H9 (cell line): ENCODE data around the gene OR52A5. TPM values are rescaled to one million over a fixed set of nuclear protein-coding genes. Genes with fewer than 3 reads are reported as not detected.

Experiments used
- DNase-seq: peaks from one replicate; pipeline ENCODE4 v3.0.0-alpha.2; 2017
- H2AFZ ChIP-seq: one replicate; pipeline ENCODE4 v1.6.1; 2013; ENCODE audit warnings: mild to moderate bottlenecking, low read length, control low read depth, moderate library complexity
- H2AK5ac ChIP-seq: 2 replicates; pipeline ENCODE4 v1.6.1; 2013; ENCODE audit warnings: low read length, control low read depth, mixed read lengths; ENCODE audit not compliant: insufficient read length
- H2BK120ac ChIP-seq: one replicate; pipeline ENCODE4 v1.6.1; 2013; ENCODE audit warnings: low read depth, mild to moderate bottlenecking, low read length, control low read depth, inconsistent platforms; ENCODE audit not compliant: poor library complexity, severe bottlenecking
- H2BK12ac ChIP-seq: 2 replicates; pipeline ENCODE4 v1.6.1; 2013; ENCODE audit warnings: low read length, control low read depth, mixed read lengths, low read depth; ENCODE audit not compliant: insufficient read length
- H2BK15ac ChIP-seq: 2 replicates; pipeline ENCODE4 v1.6.1; 2013; ENCODE audit warnings: low read depth, low read length, control low read depth
- H2BK20ac ChIP-seq: one replicate; pipeline ENCODE4 v1.6.1; 2013; ENCODE audit warnings: low read depth, mild to moderate bottlenecking, low read length, control low read depth, inconsistent platforms; ENCODE audit not compliant: poor library complexity, severe bottlenecking
- H2BK5ac ChIP-seq: 2 replicates; pipeline ENCODE4 v1.6.1; 2013; ENCODE audit warnings: low read length, control low read depth, mixed read lengths; ENCODE audit not compliant: insufficient read length
- H3K14ac ChIP-seq: 2 replicates; pipeline ENCODE4 v1.6.1; 2013; ENCODE audit warnings: low read length, control low read depth; ENCODE audit not compliant: insufficient read depth
- H3K18ac ChIP-seq: 2 replicates; pipeline ENCODE4 v1.6.1; 2013; ENCODE audit warnings: low read depth, mild to moderate bottlenecking, mixed read lengths, low read length, control low read depth; ENCODE audit not compliant: insufficient read length
- H3K23ac ChIP-seq: 2 replicates; pipeline ENCODE4 v1.6.1; 2013; ENCODE audit warnings: low read length, control low read depth, mixed read lengths, low read depth; ENCODE audit not compliant: insufficient read length
- H3K23me2 ChIP-seq: 2 replicates; pipeline ENCODE4 v1.6.1; 2013; ENCODE audit warnings: low read depth, mild to moderate bottlenecking, mixed read lengths, low read length, control low read depth; ENCODE audit not compliant: insufficient read length, poor library complexity, severe bottlenecking
- H3K27ac ChIP-seq: 2 replicates; pipeline ENCODE4 v1.5.1; 2013; ENCODE audit warnings: low read length, control low read depth, mixed read lengths, low read depth; ENCODE audit not compliant: insufficient read length
- H3K27me3 ChIP-seq: 2 replicates; pipeline ENCODE4 v1.6.1; 2013; ENCODE audit warnings: low read length, control low read depth, inconsistent platforms; ENCODE audit not compliant: insufficient read depth
- H3K4ac ChIP-seq: 2 replicates; pipeline ENCODE4 v1.6.1; 2013; ENCODE audit warnings: low read depth, mild to moderate bottlenecking, control low read depth, inconsistent platforms, low read length, moderate library complexity
- H3K4me1 ChIP-seq: 2 replicates; pipeline ENCODE4 v1.6.1; 2013; ENCODE audit warnings: low read length, control low read depth, inconsistent platforms; ENCODE audit not compliant: insufficient read depth
- H3K4me2 ChIP-seq: 2 replicates; pipeline ENCODE4 v1.6.1; 2013; ENCODE audit warnings: low read length, control low read depth, mixed read lengths; ENCODE audit not compliant: insufficient read length, insufficient read depth
- H3K56ac ChIP-seq: 2 replicates; pipeline ENCODE4 v1.6.1; 2013; ENCODE audit warnings: low read depth, mild to moderate bottlenecking, mixed read lengths, low read length, control low read depth; ENCODE audit not compliant: insufficient read length
- H3K79me1 ChIP-seq: 2 replicates; pipeline ENCODE4 v1.6.1; 2013; ENCODE audit warnings: low read depth, mild to moderate bottlenecking, moderate library complexity, low read length, control low read depth, inconsistent platforms; ENCODE audit not compliant: insufficient read depth, poor library complexity, severe bottlenecking
- H3K79me2 ChIP-seq: 2 replicates; pipeline ENCODE4 v1.6.1; 2013; ENCODE audit warnings: low read length, control low read depth, inconsistent platforms; ENCODE audit not compliant: insufficient read depth
- H3K9ac ChIP-seq: 2 replicates; pipeline ENCODE4 v1.6.1; 2013; ENCODE audit warnings: low read length, control low read depth, mixed read lengths; ENCODE audit not compliant: insufficient read length; ENCODE audit errors: extremely low read depth
- H3K9me3 ChIP-seq: one replicate; pipeline ENCODE4 v1.6.1; 2013; ENCODE audit warnings: low read depth, low read length, inconsistent platforms; ENCODE audit not compliant: control insufficient read depth
- H3T11ph ChIP-seq: one replicate; pipeline ENCODE4 v1.6.1; 2013; ENCODE audit warnings: mild to moderate bottlenecking, low read length, control low read depth, inconsistent platforms
- H4K20me1 ChIP-seq: one replicate; pipeline ENCODE4 v1.6.1; 2013; ENCODE audit not compliant: control insufficient read depth, insufficient read length, insufficient read depth
- H4K5ac ChIP-seq: 2 replicates; pipeline ENCODE4 v1.6.1; 2013; ENCODE audit warnings: low read depth, mild to moderate bottlenecking, mixed read lengths, low read length, control low read depth; ENCODE audit not compliant: insufficient read length
- H4K8ac ChIP-seq: replicated peaks from 2 replicates; pipeline ENCODE4 v1.6.1; 2013; ENCODE audit warnings: low read length, control low read depth, mixed read lengths, low read depth; ENCODE audit not compliant: insufficient read length
- H4K91ac ChIP-seq: 2 replicates; pipeline ENCODE4 v1.6.1; 2013; ENCODE audit warnings: low read depth, mild to moderate bottlenecking, moderate library complexity, mixed read lengths, low read length, control low read depth; ENCODE audit not compliant: insufficient read length
- H3K27ac Mint-ChIP-seq, 3 experiments: 2 replicates in 2 of 3; 3 replicates in 1 of 3; pipeline ENCODE4 v1.8.0; 2020 to 2021; ENCODE audit warnings: mixed read lengths in 3 of 3, mild to moderate bottlenecking in 1 of 3, moderate library complexity in 1 of 3
- H3K27me3 Mint-ChIP-seq: 2 replicates; pipeline ENCODE4 v1.8.0; 2021; ENCODE audit warnings: low read depth, mild to moderate bottlenecking, moderate library complexity, mixed read lengths
- H3K36me3 Mint-ChIP-seq, 3 experiments: 2 replicates in 2 of 3; 3 replicates in 1 of 3; pipeline ENCODE4 v1.8.0; 2020 to 2021; ENCODE audit warnings: low read depth in 3 of 3, mixed read lengths in 3 of 3; ENCODE audit not compliant: insufficient read depth in 1 of 3
- H3K4me1 Mint-ChIP-seq, 2 experiments: 2 replicates each; pipeline ENCODE4 v1.8.0; 2020; ENCODE audit warnings: mixed read lengths in 2 of 2
- H3K4me3 Mint-ChIP-seq, 2 experiments: 2 replicates in 1 of 2; 3 replicates in 1 of 2; pipeline ENCODE4 v1.8.0; 2020 to 2021; ENCODE audit warnings: mild to moderate bottlenecking in 2 of 2, mixed read lengths in 2 of 2, moderate library complexity in 1 of 2
- H3K9me3 Mint-ChIP-seq, 2 experiments: 2 replicates in 1 of 2; 3 replicates in 1 of 2; pipeline ENCODE4 v1.8.0; 2020; ENCODE audit warnings: mild to moderate bottlenecking in 2 of 2, mixed read lengths in 2 of 2, moderate library complexity in 1 of 2
- WGBS: extraction: QIAGEN DNeasy Blood & Tissue Kit; methylation state at CpG from one replicate; pipeline ENCODE4 v1.1.7; 2013; ENCODE audit warnings: missing lambda C conversion rate, low lambda C conversion rate, mixed read lengths; ENCODE audit not compliant: insufficient read length; ENCODE audit errors: extremely low coverage; 5-methylcytosine and 5-hydroxymethylcytosine counted together
- total RNA-seq: library from RNA; stranded (reverse); gene quantifications from 2 replicates; pipeline ENCODE4 v1.2.1, GENCODE V29; 2021
- TF ChIP-seq, protein P1 (sequence below): fragments of 200-600 bp; sonication (generic); conservative IDR thresholded peaks from 3 replicates; pipeline ENCODE4 v1.8.0; 2021; ENCODE audit warnings: antibody characterized with exemption, mild to moderate bottlenecking

Gene OR52A5
- total RNA-seq, 1 experiment from 2014 or later = not detected

DNA sequence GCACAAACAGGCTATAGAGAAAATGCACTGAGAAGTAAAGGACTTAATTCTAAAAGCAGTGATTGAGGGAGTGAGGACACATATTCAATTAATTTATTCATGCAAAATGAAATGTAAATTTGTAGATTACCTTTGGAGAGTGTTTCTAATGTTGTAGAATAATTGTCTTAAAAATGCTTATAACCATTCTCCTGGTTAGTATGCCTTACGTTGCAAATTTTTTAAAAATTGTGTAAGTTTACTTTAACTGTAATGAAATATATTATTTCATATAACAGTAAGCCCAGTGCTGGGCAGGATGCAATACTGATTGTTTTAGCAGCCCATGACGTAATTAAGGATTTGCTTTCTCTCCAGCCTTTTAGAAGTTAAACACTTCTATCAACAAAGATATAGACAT lies 42.1 kb downstream of the OR52A5 start:
- Histone ChIP-seq H3K9me3 (no peaks in the 10 kb centered on the region), H2AK5ac (no peak overlapping the region), H4K91ac (no peak overlapping the region), H3K79me2 (no peaks in the 10 kb centered on the region), H3K18ac (no peak overlapping the region), H2BK120ac (no peak overlapping the region), H3K56ac (no peak overlapping the region), H4K20me1 (no peaks in the 10 kb centered on the region), H2BK20ac (no peak overlapping the region), H3K14ac (no peak overlapping the region), H3T11ph (no peak overlapping the region), H2BK15ac (no peak overlapping the region), H3K23ac (no peak overlapping the region), H3K4me2 (no peak overlapping the region), H3K27me3 (no peaks in the 10 kb centered on the region), H3K4ac (no peak overlapping the region), H2AFZ (no peak overlapping the region), H4K8ac (no peak overlapping the region), H3K27ac (no peak overlapping the region), H3K4me1 (no peaks in the 10 kb centered on the region), H3K79me1 (no peaks in the 10 kb centered on the region), H4K5ac (no peak overlapping the region), H3K9ac (no peak overlapping the region), H2BK12ac (no peak overlapping the region), H3K23me2 (no peaks in the 10 kb centered on the region), H2BK5ac (no peak overlapping the region)
- no peak overlapping the region for H3K27ac Mint-ChIP-seq
- H3K36me3 Mint-ChIP-seq = no peaks in the 10 kb centered on the region
- no peaks in the 10 kb centered on the region for H3K9me3 Mint-ChIP-seq
- no CpG with 5 or more reads among the region's 2 CpGs for WGBS
- DNase-seq = no peak
- TF ChIP-seq, protein P1, sequence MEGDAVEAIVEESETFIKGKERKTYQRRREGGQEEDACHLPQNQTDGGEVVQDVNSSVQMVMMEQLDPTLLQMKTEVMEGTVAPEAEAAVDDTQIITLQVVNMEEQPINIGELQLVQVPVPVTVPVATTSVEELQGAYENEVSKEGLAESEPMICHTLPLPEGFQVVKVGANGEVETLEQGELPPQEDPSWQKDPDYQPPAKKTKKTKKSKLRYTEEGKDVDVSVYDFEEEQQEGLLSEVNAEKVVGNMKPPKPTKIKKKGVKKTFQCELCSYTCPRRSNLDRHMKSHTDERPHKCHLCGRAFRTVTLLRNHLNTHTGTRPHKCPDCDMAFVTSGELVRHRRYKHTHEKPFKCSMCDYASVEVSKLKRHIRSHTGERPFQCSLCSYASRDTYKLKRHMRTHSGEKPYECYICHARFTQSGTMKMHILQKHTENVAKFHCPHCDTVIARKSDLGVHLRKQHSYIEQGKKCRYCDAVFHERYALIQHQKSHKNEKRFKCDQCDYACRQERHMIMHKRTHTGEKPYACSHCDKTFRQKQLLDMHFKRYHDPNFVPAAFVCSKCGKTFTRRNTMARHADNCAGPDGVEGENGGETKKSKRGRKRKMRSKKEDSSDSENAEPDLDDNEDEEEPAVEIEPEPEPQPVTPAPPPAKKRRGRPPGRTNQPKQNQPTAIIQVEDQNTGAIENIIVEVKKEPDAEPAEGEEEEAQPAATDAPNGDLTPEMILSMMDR = no peak
- H3K4me3 Mint-ChIP-seq = no peak overlapping the region
- H3K4me1 Mint-ChIP-seq = no peaks in the 10 kb centered on the region
- H3K27me3 Mint-ChIP-seq = no peaks in the 10 kb centered on the region
